Thyroid gland (tissue), 4 donors: ENCODE measurements around the gene FAM117B.

Source experiments
- POLR2A ChIP-seq, 2 donors: fragments of 450-650 bp; IDR thresholded peaks; one replicate each; pipeline ENCODE4 v1.6.1; 2017; ENCODE audit warnings: antibody characterized with exemption in 2 of 2, mild to moderate bottlenecking in 2 of 2, moderate library complexity in 1 of 2
- TF ChIP-seq, protein P1 (sequence below), 6 experiments: fragments of 200-600 bp in 3 of 6; fragments of 450-650 bp in 3 of 6; sonication (generic) in 3 of 6; IDR thresholded peaks; one replicate each; pipeline ENCODE4 v1.5.1; 2016 to 2019; ENCODE audit warnings: antibody characterized with exemption in 6 of 6, mild to moderate bottlenecking in 2 of 6, inconsistent platforms in 1 of 6, moderate library complexity in 1 of 6

DNA sequence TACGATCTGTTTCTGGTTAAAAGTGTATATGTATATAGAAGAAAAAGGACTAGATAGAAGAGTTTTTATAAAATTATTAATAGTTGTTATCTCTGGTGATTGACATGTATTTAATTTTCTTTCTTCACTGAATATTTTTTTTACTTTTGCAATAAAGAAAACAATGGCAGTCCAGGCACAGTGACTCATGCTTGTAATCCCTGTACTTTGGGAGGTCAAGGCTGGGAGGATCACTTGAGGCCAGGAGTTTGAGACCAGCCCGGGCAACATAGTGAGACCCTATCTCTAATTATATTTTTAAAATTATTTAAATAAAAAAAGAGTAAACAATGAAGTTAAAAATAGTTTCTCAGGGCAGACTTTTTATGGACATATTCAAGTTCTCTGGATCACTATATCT, 114.7 kb downstream of the FAM117B start:
- TF ChIP-seq, protein P1, sequence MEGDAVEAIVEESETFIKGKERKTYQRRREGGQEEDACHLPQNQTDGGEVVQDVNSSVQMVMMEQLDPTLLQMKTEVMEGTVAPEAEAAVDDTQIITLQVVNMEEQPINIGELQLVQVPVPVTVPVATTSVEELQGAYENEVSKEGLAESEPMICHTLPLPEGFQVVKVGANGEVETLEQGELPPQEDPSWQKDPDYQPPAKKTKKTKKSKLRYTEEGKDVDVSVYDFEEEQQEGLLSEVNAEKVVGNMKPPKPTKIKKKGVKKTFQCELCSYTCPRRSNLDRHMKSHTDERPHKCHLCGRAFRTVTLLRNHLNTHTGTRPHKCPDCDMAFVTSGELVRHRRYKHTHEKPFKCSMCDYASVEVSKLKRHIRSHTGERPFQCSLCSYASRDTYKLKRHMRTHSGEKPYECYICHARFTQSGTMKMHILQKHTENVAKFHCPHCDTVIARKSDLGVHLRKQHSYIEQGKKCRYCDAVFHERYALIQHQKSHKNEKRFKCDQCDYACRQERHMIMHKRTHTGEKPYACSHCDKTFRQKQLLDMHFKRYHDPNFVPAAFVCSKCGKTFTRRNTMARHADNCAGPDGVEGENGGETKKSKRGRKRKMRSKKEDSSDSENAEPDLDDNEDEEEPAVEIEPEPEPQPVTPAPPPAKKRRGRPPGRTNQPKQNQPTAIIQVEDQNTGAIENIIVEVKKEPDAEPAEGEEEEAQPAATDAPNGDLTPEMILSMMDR (IDR thresholded peaks at IDR 0.05), result no peak
- TF ChIP-seq POLR2A (IDR thresholded peaks at IDR 0.05), result no peak
